ENCODE measurements around the gene MCRIP2. TPM values are rescaled to one million over a fixed set of nuclear protein-coding genes. Genes with fewer than 3 reads are reported as not detected.

Gene MCRIP2
- total RNA-seq, 6 experiments from 2014 or later = 18.8 to 30.8 (median 24.2) TPM

DNA sequence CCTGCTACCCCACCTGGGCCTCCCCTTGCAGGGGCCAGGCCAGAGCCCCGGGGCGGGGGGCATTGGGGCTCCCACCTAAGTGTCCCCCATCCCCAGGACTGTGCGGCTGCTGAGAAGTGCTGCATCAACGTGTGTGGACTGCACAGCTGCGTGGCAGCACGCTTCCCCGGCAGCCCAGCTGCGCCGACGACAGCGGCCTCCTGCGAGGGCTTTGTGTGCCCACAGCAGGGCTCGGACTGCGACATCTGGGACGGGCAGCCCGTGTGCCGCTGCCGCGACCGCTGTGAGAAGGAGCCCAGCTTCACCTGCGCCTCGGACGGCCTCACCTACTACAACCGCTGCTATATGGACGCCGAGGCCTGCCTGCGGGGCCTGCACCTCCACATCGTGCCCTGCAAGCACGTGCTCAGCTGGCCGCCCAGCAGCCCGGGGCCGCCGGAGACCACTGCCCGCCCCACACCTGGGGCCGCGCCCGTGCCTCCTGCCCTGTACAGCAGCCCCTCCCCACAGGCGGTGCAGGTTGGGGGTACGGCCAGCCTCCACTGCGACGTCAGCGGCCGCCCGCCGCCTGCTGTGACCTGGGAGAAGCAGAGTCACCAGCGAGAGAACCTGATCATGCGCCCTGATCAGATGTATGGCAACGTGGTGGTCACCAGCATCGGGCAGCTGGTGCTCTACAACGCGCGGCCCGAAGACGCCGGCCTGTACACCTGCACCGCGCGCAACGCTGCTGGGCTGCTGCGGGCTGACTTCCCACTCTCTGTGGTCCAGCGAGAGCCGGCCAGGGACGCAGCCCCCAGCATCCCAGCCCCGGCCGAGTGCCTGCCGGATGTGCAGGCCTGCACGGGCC lies 8.9 kb upstream of the MCRIP2 start:
- Mint-ChIP-seq H3K36me3 (ENCODE audit: low read depth) (no peaks in the 10 kb centered on the region), H3K4me1 (ENCODE audit: low read depth) (no peaks in the 10 kb centered on the region), H3K4me3 (no peak overlapping the region), H3K27me3 (ENCODE audit: insufficient read depth) (peaks cover 6% of the 10 kb centered on the region), H3K27ac (no peak overlapping the region), H3K9me3 (0 out of 2 replicates have a peak, but pooled peaks cover 4% of the 10 kb centered on the region)
- TF ChIP-seq CTCF (IDR thresholded peaks at IDR 0.05) = no peak
- no peak for DNase-seq

- peaks cover 6% of the 10 kb centered on the region for H3K27me3 Mint-ChIP-seq (ENCODE audit: insufficient read depth)
- H3K36me3 Mint-ChIP-seq (ENCODE audit: low read depth) = no peaks in the 10 kb centered on the region
- DNase-seq = no peak
- no peak overlapping the region for H3K4me3 Mint-ChIP-seq
- no peaks in the 10 kb centered on the region for H3K4me1 Mint-ChIP-seq (ENCODE audit: low read depth)
- TF ChIP-seq CTCF (IDR thresholded peaks at IDR 0.05) = no peak
- 0 out of 2 replicates have a peak, but pooled peaks cover 4% of the 10 kb centered on the region for H3K9me3 Mint-ChIP-seq
- no peak overlapping the region for H3K27ac Mint-ChIP-seq
These were observed 8.1 kb upstream of the MCRIP2 start for GRCh38 chr16:633336-634050.

DNA sequence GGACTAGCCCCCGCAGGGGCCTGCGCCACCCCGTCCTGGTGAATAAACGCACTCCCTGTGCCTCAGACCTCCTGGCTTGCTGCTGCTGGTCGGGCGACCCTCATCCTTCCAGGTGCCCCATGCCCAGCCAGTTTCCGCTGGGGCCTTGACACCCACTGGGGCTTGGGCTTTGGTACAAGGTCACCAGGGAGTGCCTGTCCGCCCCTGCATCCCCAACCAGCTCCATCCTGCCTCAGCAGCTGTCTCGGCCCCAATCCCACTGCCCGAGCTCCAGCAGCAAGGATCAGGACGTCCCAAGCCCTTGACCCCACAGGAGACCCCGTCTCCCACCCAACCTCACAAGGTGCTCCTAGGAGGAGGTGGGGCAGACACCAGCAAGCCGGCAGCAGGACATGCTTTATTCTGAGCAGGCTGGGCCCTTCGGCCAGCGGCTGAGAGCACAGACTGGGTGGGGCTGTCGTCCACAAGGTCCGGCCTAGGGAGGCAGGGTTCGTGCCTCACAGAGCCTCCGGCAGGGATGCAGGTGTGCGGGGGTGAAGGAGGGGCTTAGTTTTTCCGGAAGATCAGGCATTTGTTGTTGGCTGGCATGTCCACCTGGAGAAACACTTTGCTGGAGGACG lies 7.5 kb upstream of the MCRIP2 start:
- Mint-ChIP-seq H3K36me3 (ENCODE audit: low read depth) (no peaks in the 10 kb centered on the region), H3K4me1 (ENCODE audit: low read depth) (no peaks in the 10 kb centered on the region), H3K4me3 (no peak overlapping the region; the same call in 1 of the 2 replicates), H3K27me3 (ENCODE audit: insufficient read depth) (peaks cover 8% of the 10 kb centered on the region), H3K9me3 (0 out of 2 replicates have a peak, but pooled peaks cover 4% of the 10 kb centered on the region), H3K27ac (no peak overlapping the region)
- no peak for TF ChIP-seq CTCF (IDR thresholded peaks at IDR 0.05)
- DNase-seq = no peak

DNA sequence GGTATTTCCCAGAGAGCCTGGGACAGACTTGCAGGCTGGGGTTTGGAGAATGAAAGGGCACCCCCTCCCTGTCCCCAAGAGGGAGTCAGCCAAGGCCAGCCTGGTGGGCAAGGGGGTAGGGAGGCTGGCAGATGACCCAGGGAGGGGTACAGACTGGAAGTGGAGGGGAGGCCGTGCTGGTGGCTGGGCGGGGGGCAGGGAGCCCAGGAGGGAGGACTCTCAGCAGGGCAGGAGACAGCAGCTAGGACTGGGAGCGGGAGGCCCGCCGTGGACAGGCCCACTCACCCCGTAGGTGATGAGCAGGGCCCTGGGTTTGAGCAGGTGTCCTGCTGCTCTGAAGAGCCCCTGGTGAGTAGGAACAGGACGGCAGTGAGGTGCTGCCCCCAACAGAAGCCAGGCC lies 6.6 kb upstream of the MCRIP2 start:
- no peak for DNase-seq
- Mint-ChIP-seq H3K4me3 (peak overlapping the region; percentile 62), H3K27me3 (ENCODE audit: insufficient read depth) (peaks cover 8% of the 10 kb centered on the region), H3K27ac (no peak overlapping the region), H3K9me3 (0 out of 2 replicates have a peak, but pooled peaks cover 4% of the 10 kb centered on the region), H3K36me3 (ENCODE audit: low read depth) (no peaks in the 10 kb centered on the region), H3K4me1 (ENCODE audit: low read depth) (no peaks in the 10 kb centered on the region)
- TF ChIP-seq CTCF (IDR thresholded peaks at IDR 0.05) = no peak

DNA sequence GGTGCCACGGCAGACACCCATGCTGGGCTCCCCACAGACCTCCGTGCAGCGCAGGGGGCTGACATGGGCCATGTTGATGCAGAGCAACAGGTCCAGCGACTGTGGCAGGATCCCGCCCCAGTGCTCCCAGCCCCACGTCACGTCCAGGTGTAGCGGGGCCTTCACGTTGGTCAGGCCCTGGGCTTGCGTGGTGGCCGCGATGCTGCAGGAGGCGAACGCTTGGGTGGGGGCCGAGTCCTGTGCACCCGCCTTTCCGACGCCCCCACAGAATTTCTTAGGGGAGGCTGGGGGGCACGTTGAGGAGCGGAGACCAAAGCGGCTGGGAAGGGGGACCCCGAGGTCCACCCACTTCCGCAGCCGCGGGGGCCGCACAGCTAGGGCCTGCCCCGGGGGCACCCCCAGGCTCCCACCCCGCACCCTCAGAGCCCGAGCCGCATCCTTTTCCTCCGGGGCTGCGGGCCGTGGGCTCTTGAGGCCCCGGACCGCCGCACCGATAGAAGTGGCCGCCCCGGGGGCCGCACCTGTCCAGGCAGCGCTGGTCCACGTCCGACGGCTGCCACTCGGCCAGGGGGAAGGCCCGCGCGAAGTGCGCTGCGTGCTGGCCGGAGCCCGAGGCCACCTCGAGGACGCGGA lies 5.9 kb upstream of the MCRIP2 start:
- H3K36me3 Mint-ChIP-seq (ENCODE audit: low read depth) = no peaks in the 10 kb centered on the region
- H3K4me3 Mint-ChIP-seq = peak overlapping the region; percentile 90
- 0 out of 2 replicates have a peak, but pooled peaks cover 4% of the 10 kb centered on the region for H3K9me3 Mint-ChIP-seq
- H3K27ac Mint-ChIP-seq = no peak overlapping the region
- TF ChIP-seq CTCF (IDR thresholded peaks at IDR 0.05) = no peak
- H3K27me3 Mint-ChIP-seq (ENCODE audit: insufficient read depth) = peaks cover 8% of the 10 kb centered on the region
- H3K4me1 Mint-ChIP-seq (ENCODE audit: low read depth) = no peaks in the 10 kb centered on the region
- DNase-seq = no peak

Measured in HFFc6 (cell line).